ENCODE data around the gene ENOPH1. TPM values are rescaled to one million over a fixed set of nuclear protein-coding genes. Genes with fewer than 3 reads are reported as not detected.

ENOPH1 gene
- total RNA-seq, 1 experiment from 2014 or later: 22.3 TPM

- TF ChIP-seq CTCF (conservative IDR thresholded peaks at IDR 0.05) (no peak), EZH2 (IDR thresholded peaks at IDR 0.05; ENCODE audit: low read depth) (no peak)
- no peak overlapping the region for H2AFZ ChIP-seq
- peaks cover 47% of the 10 kb centered on the region for H3K36me3 ChIP-seq (ENCODE audit: low read depth)
- CTCF ChIA-PET: interaction anchor here (0.9 kb wide), 1 partner anchor 34 kb away, joined by 3 read pairs; no protein-coding TSS in a partner anchor
- intact Hi-C loops (cut with micrococcal nuclease; ENCODE audit: unreplicated experiment): loop anchor here (1.0 kb wide), 1 partner anchor 143 kb away; no protein-coding TSS in a partner anchor
- DNase-seq: no peak
- no peaks in the 10 kb centered on the region for H3K27me3 ChIP-seq (ENCODE audit: insufficient read depth, low read depth)
- POLR2A ChIA-PET (ENCODE audit: unreplicated experiment): interaction anchor here (1.0 kb wide), 1 partner anchor 55 kb away, joined by 4 read pairs; the partner anchor contains the start of gene HNRNPD
- H3F3A ChIP-seq (ENCODE audit: insufficient read depth, low read depth): peaks cover 52% of the 10 kb centered on the region
- peaks cover 53% of the 10 kb centered on the region for H3K4me1 ChIP-seq (replicated peaks; ENCODE audit: insufficient read depth)
- peak overlapping the region; percentile 97 for H3K4me3 ChIP-seq
- peaks cover 83% of the 10 kb centered on the region for H3K79me2 ChIP-seq (ENCODE audit: low read depth)
- H3K27ac ChIP-seq: peak overlapping the region; percentile 87; the same call in 1 of the 2 replicates
- no peaks in the 10 kb centered on the region for H3K9me3 ChIP-seq (ENCODE audit: insufficient read depth, low read depth)
- no TSS peak for BruUV-seq (replicated peaks)
- H3K4me2 ChIP-seq: peak overlapping the region; percentile 98
- peaks cover 60% of the 10 kb centered on the region for H4K20me1 ChIP-seq (ENCODE audit: insufficient read depth)
- no peaks in the 10 kb centered on the region for H3K9me2 ChIP-seq (ENCODE audit: insufficient read depth)
Observed at GRCh38 chr4:82428526-82428968, 1.8 kb upstream of the ENOPH1 start.

- no peaks in the 10 kb centered on the region for H3K27me3 ChIP-seq (ENCODE audit: insufficient read depth, low read depth)
- H2AFZ ChIP-seq: peak overlapping the region; percentile 88
- peaks cover 54% of the 10 kb centered on the region for H4K20me1 ChIP-seq (ENCODE audit: insufficient read depth)
- H3K4me2 ChIP-seq: peak overlapping the region; percentile 98
- peaks cover 47% of the 10 kb centered on the region for H3K4me1 ChIP-seq (replicated peaks; ENCODE audit: insufficient read depth)
- peaks cover 46% of the 10 kb centered on the region for H3F3A ChIP-seq (ENCODE audit: insufficient read depth, low read depth)
- intact Hi-C loops (cut with micrococcal nuclease; ENCODE audit: unreplicated experiment): loop anchor here (1.0 kb wide), 3 partner anchors 55 to 471 kb away; partner anchors contain the start of gene THAP9
- H3K27ac ChIP-seq: peak overlapping the region; percentile 87
- peaks cover 86% of the 10 kb centered on the region for H3K79me2 ChIP-seq (ENCODE audit: low read depth)
- H3K9me2 ChIP-seq (ENCODE audit: insufficient read depth): no peaks in the 10 kb centered on the region
- TF ChIP-seq CTCF (conservative IDR thresholded peaks at IDR 0.05): peak; percentile 77
- TF ChIP-seq EZH2 (IDR thresholded peaks at IDR 0.05; ENCODE audit: low read depth): no peak
- BruUV-seq (replicated peaks): no TSS peak
- POLR2A ChIA-PET (ENCODE audit: unreplicated experiment): interaction anchor here (0.6 kb wide), 2 partner anchors 55 to 342 kb away, joined by 7 to 50 read pairs; partner anchors contain the start of gene HNRNPD
- H3K4me3 ChIP-seq: peak overlapping the region; percentile 97
- no peaks in the 10 kb centered on the region for H3K9me3 ChIP-seq (ENCODE audit: insufficient read depth, low read depth)
- H3K36me3 ChIP-seq (ENCODE audit: low read depth): peaks cover 44% of the 10 kb centered on the region
- CTCF ChIA-PET: interaction anchor here (0.7 to 0.9 kb wide), 2 partner anchors 34 to 56 kb away, joined by 3 read pairs; no protein-coding TSS in a partner anchor
- DNase-seq: peak; percentile 68 to 87
Observed at GRCh38 chr4:82428969-82429727, 1.2 kb upstream of the ENOPH1 start.

GRCh38 chr4:82429728-82430192 lies 630 bp upstream of the ENOPH1 start:
- no peak for TF ChIP-seq EZH2 (IDR thresholded peaks at IDR 0.05; ENCODE audit: low read depth)
- no peak; the same call in 1 of the 2 replicates for TF ChIP-seq CTCF (conservative IDR thresholded peaks at IDR 0.05)
- Histone ChIP-seq H3K79me2 (ENCODE audit: low read depth) (peaks cover 86% of the 10 kb centered on the region), H2AFZ (peak overlapping the region; percentile 88), H3K4me1 (replicated peaks; ENCODE audit: insufficient read depth) (peaks cover 41% of the 10 kb centered on the region), H3K36me3 (ENCODE audit: low read depth) (peaks cover 38% of the 10 kb centered on the region), H3K27me3 (ENCODE audit: insufficient read depth, low read depth) (no peaks in the 10 kb centered on the region), H4K20me1 (ENCODE audit: insufficient read depth) (peaks cover 48% of the 10 kb centered on the region), H3K9me3 (ENCODE audit: insufficient read depth, low read depth) (no peaks in the 10 kb centered on the region), H3K4me3 (peak overlapping the region; percentile 97), H3F3A (ENCODE audit: insufficient read depth, low read depth) (peaks cover 40% of the 10 kb centered on the region), H3K27ac (peak overlapping the region; percentile 87), H3K9me2 (ENCODE audit: insufficient read depth) (no peaks in the 10 kb centered on the region), H3K4me2 (peak overlapping the region; percentile 90)
- DNase-seq: no peak
- intact Hi-C loops (cut with micrococcal nuclease; ENCODE audit: unreplicated experiment): loop anchor here (1.0 kb wide), 2 partner anchors 55 to 471 kb away; partner anchors contain the start of gene THAP9
- ChIA-PET CTCF (interaction anchor here (0.9 kb wide), 1 partner anchor 35 kb away, joined by 3 read pairs; no protein-coding TSS in a partner anchor), POLR2A (ENCODE audit: unreplicated experiment) (interaction anchor here (0.6 kb wide), 1 partner anchor 56 kb away, joined by 50 read pairs; the partner anchor contains the start of gene HNRNPD)
- no TSS peak for BruUV-seq (replicated peaks)
